Hematopoietic multipotent progenitor cell treated with erythropoietin and hydrocortisone succinate and interleukin-3 and kit ligand, for 15 days (in vitro differentiated cells): ENCODE data around the gene LAMTOR5.

ENCODE experiments used
- DNase-seq: peaks from one replicate; pipeline ENCODE4 v3.0.0-alpha.2; 2015; ENCODE audit warnings: low spot score

LAMTOR5 gene

DNA sequence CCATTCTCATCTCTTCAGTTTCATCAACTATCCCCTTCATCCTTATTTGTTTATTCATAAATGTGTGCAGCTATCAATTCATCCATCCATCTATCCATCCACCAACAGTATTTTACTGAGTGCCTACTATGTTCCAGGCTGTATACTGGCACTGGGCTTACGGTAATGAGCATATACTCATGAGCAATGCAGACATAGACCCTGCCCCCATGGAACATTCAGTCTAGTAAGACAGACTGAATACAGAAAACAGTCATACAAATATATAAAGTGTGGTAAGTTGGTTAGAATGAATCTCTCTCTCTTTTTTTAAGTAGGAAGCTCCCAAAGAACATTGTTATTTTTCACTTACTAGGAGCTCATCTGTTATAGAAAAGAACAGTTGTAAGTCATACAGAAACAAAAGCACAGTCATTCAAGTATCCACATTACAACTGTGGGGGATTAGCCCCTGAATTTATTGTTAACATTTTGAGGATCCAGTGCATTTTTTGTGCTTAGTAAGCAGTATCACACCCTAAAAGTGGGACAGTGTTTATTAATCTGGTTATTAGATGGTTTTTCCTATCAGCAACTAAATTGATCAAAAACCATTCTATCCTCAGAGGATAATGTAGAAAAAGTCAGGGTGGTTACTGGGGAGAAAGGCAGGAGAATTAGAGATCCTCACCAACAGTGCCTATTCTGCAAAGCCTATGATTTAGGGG lies 20.3 kb downstream of the LAMTOR5 start:
- no peak for DNase-seq

DNA sequence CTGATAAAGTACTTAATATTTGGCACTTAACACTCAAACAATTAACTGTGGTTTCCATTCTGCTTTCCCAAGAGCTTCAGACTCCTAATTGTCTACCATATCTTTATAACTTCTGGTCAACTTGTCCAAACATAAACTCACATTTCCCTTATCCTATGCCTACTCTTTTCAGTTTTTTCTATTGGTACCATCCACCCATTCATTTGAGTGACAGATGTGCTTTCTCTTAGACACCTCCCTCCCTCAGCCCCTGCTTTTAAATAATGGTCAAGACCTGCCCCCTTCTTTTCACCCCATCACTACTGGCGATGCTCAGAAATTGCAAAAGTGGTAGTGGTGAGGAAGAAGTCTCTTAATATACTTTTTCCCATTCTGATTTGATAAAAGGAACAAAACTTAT lies 22.1 kb downstream of the LAMTOR5 start:
- no peak for DNase-seq

- no peak for DNase-seq
Observed at GRCh38 chr1:110384581-110385321, 22.7 kb downstream of the LAMTOR5 start.

- no peak for DNase-seq
Observed at GRCh38 chr1:110383251-110383990, 24.1 kb downstream of the LAMTOR5 start.

- DNase-seq: no peak
Observed at GRCh38 chr1:110380672-110381283, 26.7 kb downstream of the LAMTOR5 start.

GRCh38 chr1:110375490-110375889 lies 32.0 kb downstream of the LAMTOR5 start:
- DNase-seq: no peak

GRCh38 chr1:110370827-110371226 lies 36.7 kb downstream of the LAMTOR5 start:
- DNase-seq: no peak

DNA sequence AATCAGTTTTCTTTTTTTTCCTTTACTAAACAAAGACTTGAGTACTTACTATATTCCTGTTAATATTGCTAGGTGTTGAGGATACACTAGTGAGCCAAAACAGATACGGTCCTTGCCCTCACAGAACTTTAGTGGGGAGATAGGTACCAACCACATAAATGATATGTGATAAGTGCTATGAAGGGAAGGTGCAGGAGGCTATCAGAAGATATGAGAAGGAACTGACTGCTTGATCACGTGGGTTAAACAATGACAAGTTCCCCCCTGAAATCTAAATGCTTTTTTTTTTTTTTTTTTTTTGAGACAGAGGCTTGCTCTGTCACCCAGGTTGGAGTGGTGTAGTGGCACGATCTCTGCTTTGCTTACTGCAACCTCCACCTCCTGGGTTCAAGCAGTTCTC lies 43.3 kb downstream of the LAMTOR5 start:
- no peak for DNase-seq

DNA sequence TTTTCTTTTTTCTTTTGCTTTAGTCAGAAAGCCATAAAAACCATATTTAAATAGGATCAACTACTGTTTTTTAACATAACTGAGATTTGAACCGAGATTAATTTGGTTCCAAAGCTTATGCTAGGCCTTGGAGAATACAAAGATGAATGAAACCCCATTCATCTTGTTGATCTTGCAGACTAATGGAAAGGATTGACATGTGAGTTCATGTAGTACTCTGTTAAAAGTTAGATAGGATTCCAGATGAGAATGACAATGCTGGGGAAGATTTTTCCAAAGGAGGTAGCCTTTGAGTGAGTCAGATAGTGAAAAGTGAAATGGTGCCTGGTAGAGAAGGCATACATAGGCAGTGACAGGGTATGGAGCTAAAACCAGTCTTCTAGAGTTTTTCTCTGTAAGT lies 45.6 kb downstream of the LAMTOR5 start:
- DNase-seq: no peak

- DNase-seq: no peak
Observed at GRCh38 chr1:110360431-110360830, 47.1 kb downstream of the LAMTOR5 start.

- no peak for DNase-seq
Observed at GRCh38 chr1:110356379-110356778, 51.1 kb downstream of the LAMTOR5 start.

DNA sequence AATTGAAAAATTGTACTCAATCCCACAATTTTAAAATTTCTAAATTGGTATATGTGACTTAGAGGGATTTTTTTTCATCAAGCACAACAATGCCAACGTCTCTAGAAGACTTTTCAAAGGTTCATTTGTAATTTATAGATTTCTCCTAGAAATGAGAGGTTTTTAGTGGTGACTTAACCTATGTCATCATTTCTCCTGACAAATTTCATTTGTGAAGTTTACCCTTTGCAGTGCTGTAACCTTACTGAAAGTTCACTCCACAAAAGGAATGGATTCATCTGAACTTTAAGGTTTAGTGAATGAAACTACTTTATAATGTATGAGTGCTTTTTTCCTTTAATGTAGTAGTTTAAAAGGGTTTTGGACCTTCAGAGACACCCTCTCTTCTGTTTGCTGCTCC lies 52.2 kb downstream of the LAMTOR5 start:
- no peak for DNase-seq
